SK-N-SH (cell line): ENCODE results near the gene ATP2B2. TPM values are rescaled to one million over a fixed set of nuclear protein-coding genes. Genes with fewer than 3 reads are reported as not detected.

Experiments used
- CTCF ChIA-PET: fragments of 300-600, 350-600 bp; formaldehyde crosslinking; extraction: SDS; loops from one replicate; lab custom pipeline; 2021; lab: Yijun Ruan, JAX
- POLR2A ChIA-PET: fragments of 350-600 bp; sonication (Branson Sonifier 250); formaldehyde crosslinking; extraction: SDS; loops from one replicate; lab custom pipeline; 2020; ENCODE audit warnings: antibody characterized with exemption, inconsistent platforms; lab: Yijun Ruan, JAX
- DNase-seq: peaks from one replicate; pipeline ENCODE4 v3.0.0; 2012
- H2AFZ ChIP-seq: fragments of 200-600 bp; sonication (generic); 2 replicates; pipeline ENCODE4 v1.8.1; 2016; ENCODE audit warnings: antibody characterized with exemption, mild to moderate bottlenecking, low read depth
- H3F3A ChIP-seq: fragments of 200-600 bp; sonication (generic); replicated peaks from 2 replicates; pipeline ENCODE3; 2016; ENCODE audit warnings: antibody characterized with exemption, mild to moderate bottlenecking; ENCODE audit not compliant: insufficient read depth
- H3K27ac ChIP-seq, 2 experiments: fragments of 200-500 bp in 1 of 2; fragments of 200-600 bp in 1 of 2; sonication (Bioruptor generic) in 1 of 2; sonication (generic), shearing (Covaris generic) in 1 of 2; 2 replicates each; pipeline versions ENCODE4 v1.5.1 to v1.6.1; 2014 to 2016; ENCODE audit warnings: low read depth in 2 of 2, inconsistent platforms in 1 of 2, low read length in 1 of 2, mild to moderate bottlenecking in 1 of 2, mixed read lengths in 1 of 2
- H3K27me3 ChIP-seq: fragments of 200-600 bp; sonication (generic), shearing (Covaris generic); 2 replicates; pipeline ENCODE4 v1.6.1; 2016; ENCODE audit warnings: mixed run types; ENCODE audit not compliant: insufficient read depth
- H3K36me3 ChIP-seq, 2 experiments: fragments of 200-500 bp in 1 of 2; fragments of 200-600 bp in 1 of 2; sonication (Bioruptor generic) in 1 of 2; sonication (generic) in 1 of 2; replicated peaks in 1 of 2; 2 replicates each; pipeline versions ENCODE3 to v1.5.1; 2014 to 2016; ENCODE audit warnings: low read length in 1 of 2, mild to moderate bottlenecking in 1 of 2; ENCODE audit not compliant: insufficient read depth in 2 of 2, control insufficient read depth in 1 of 2
- H3K4me1 ChIP-seq, 2 experiments: fragments of 200-500 bp in 1 of 2; fragments of 200-600 bp in 1 of 2; sonication (Bioruptor generic) in 1 of 2; sonication (generic), shearing (Covaris generic) in 1 of 2; 2 replicates each; pipeline versions ENCODE4 v1.5.1 to v1.6.1; 2014 to 2016; ENCODE audit warnings: low read depth in 1 of 2, low read length in 1 of 2, mixed run types in 1 of 2; ENCODE audit not compliant: insufficient read depth in 2 of 2, control insufficient read depth in 1 of 2
- H3K4me2 ChIP-seq: fragments of 200-600 bp; sonication (generic), shearing (Covaris generic); 2 replicates; pipeline ENCODE4 v1.6.1; 2017; ENCODE audit warnings: mixed run types
- H3K4me3 ChIP-seq, 2 experiments: fragments of 200-500 bp in 1 of 2; fragments of 200-600 bp in 1 of 2; sonication (Bioruptor generic) in 1 of 2; sonication (generic), shearing (Covaris generic) in 1 of 2; 2 replicates each; pipeline versions ENCODE4 v1.5.1 to v1.8.1; 2014 to 2016; ENCODE audit warnings: low read depth in 2 of 2, inconsistent platforms in 1 of 2, low read length in 1 of 2, mild to moderate bottlenecking in 1 of 2, mixed read lengths in 1 of 2, moderate library complexity in 1 of 2
- H3K79me2 ChIP-seq: fragments of 200-600 bp; sonication (generic); 2 replicates; pipeline ENCODE4 v1.8.1; 2017; ENCODE audit warnings: mild to moderate bottlenecking; ENCODE audit not compliant: insufficient read depth
- H3K9ac ChIP-seq: fragments of 200-600 bp; sonication (generic); 2 replicates; pipeline ENCODE4 v1.6.1; 2017; ENCODE audit warnings: mixed run types
- H3K9me2 ChIP-seq: fragments of 200-600 bp; sonication (generic); 2 replicates; pipeline ENCODE4 v1.6.1; 2017; ENCODE audit warnings: mixed run types
- H3K9me3 ChIP-seq: fragments of 200-600 bp; sonication (generic); 2 replicates; pipeline ENCODE4 v1.6.1; 2017; ENCODE audit warnings: mixed run types, mild to moderate bottlenecking, moderate library complexity
- H4K20me1 ChIP-seq: fragments of 200-600 bp; sonication (generic); 2 replicates; pipeline ENCODE4 v1.6.1; 2017; ENCODE audit warnings: mild to moderate bottlenecking, mixed run types; ENCODE audit not compliant: insufficient read depth
- EP300 ChIP-seq, 2 experiments: IDR thresholded peaks; 2 replicates each; pipeline versions ENCODE4 v1.4.0 to v1.6.1; 2012; ENCODE audit warnings: borderline replicate concordance in 1 of 2, low read depth in 1 of 2, low read length in 1 of 2
- EZH2phosphoT487 ChIP-seq: fragments of 200-600 bp; sonication (generic); IDR thresholded peaks from 2 replicates; pipeline ENCODE4 v1.6.1; 2017; ENCODE audit warnings: low read depth, mixed run types, mild to moderate bottlenecking, antibody characterized with exemption, moderate library complexity, borderline replicate concordance
- FOSL2 ChIP-seq: IDR thresholded peaks from 2 replicates; pipeline ENCODE4 v1.4.0; 2012; ENCODE audit warnings: low read depth, mild to moderate bottlenecking, moderate library complexity, borderline replicate concordance
- FOXJ3 ChIP-seq: sonication (generic); formaldehyde crosslinking; IDR thresholded peaks from 2 replicates; pipeline ENCODE4 v1.5.1; 2020; ENCODE audit warnings: mild to moderate bottlenecking, missing genetic modification reagents
- FOXM1 ChIP-seq: IDR thresholded peaks from 2 replicates; pipeline ENCODE4 v1.4.0; 2012; ENCODE audit warnings: low read depth, mild to moderate bottlenecking
- GABPA ChIP-seq: IDR thresholded peaks from 2 replicates; pipeline ENCODE4 v1.4.0; 2012; ENCODE audit warnings: low read depth, mild to moderate bottlenecking
- RAD21 ChIP-seq: IDR thresholded peaks from 2 replicates; pipeline ENCODE4 v1.6.1; 2012; ENCODE audit warnings: mild to moderate bottlenecking, low read length
- WGBS: methylation state at CpG from one replicate; pipeline ENCODE4 v1.1.6; 2017; ENCODE audit warnings: low lambda C conversion rate; 5-methylcytosine and 5-hydroxymethylcytosine counted together
- polyA plus RNA-seq, 3 experiments: library from polyadenylated mRNA; depleted of rRNA; stranded (reverse); fragments of >200 nt; gene quantifications; 2 replicates each; pipeline ENCODE4 v1.2.3, GENCODE V29; 2012
- TF ChIP-seq, protein P1 (sequence below): IDR thresholded peaks from 2 replicates; pipeline ENCODE4; 2012
- TF ChIP-seq, protein P2 (sequence below): fragments of 150-350 bp; IDR thresholded peaks from 2 replicates; pipeline ENCODE4 v1.6.1; 2017; ENCODE audit warnings: antibody characterized with exemption, low read length, low read depth, borderline replicate concordance
- TF ChIP-seq, protein P3 (sequence below): fragments of 150-350 bp; IDR thresholded peaks from 2 replicates; pipeline ENCODE4 v1.6.1; 2016; ENCODE audit warnings: mild to moderate bottlenecking, low read depth, low read length

ATP2B2 gene
- polyA plus RNA-seq, 1 of the 3 experiments (the other 2 are of a cell fraction) = 0.15 TPM

DNA sequence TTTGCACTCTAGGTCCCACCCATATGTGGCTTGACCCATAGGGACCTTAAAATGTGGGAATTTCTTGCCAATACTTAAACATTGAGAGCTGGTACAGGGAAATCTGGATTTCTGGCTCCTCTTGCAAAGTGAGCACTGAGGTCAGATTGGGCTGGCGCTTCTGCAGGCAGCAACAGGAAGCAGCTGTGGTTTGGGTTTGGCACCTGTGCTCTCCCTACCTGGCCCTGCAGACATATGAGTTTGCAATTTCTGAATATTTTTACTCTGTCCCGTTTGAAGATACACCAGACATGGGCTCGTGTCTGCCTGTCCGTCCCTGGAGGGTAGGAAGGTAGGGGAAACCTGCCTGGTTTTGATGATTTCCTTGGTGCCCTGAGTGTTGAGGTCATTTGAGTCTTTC, 109.7 kb downstream of the ATP2B2 start (continued):
- TF ChIP-seq, protein P1, sequence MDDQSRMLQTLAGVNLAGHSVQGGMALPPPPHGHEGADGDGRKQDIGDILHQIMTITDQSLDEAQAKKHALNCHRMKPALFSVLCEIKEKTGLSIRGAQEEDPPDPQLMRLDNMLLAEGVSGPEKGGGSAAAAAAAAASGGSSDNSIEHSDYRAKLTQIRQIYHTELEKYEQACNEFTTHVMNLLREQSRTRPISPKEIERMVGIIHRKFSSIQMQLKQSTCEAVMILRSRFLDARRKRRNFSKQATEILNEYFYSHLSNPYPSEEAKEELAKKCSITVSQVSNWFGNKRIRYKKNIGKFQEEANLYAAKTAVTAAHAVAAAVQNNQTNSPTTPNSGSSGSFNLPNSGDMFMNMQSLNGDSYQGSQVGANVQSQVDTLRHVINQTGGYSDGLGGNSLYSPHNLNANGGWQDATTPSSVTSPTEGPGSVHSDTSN = no peak
- no peak for TF ChIP-seq GABPA
- TF ChIP-seq, protein P2, sequence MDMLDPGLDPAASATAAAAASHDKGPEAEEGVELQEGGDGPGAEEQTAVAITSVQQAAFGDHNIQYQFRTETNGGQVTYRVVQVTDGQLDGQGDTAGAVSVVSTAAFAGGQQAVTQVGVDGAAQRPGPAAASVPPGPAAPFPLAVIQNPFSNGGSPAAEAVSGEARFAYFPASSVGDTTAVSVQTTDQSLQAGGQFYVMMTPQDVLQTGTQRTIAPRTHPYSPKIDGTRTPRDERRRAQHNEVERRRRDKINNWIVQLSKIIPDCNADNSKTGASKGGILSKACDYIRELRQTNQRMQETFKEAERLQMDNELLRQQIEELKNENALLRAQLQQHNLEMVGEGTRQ = no peak

DNA sequence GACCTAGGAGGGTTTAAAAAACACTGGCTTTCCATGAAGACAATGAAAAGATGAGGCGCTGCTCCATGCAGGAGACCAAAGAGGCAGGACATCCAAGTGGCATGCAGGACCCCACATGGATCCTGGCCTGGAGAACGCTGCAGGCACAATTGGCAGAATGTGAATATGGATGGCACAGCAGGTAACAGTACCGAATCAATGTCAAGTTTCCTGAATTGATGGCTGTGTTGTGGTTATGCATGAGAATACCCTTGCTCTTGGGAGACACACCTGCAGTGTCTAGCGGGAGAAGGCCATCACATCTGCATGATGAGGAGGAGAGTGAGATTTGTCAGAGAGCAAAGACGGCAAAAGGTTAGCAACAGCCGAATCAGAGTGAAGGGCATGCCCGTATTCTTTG, 110.2 kb downstream of the ATP2B2 start:
- Histone ChIP-seq H3K4me1 (peaks cover 0 to 3% of the 10 kb centered on the region in 2 experiments; a peak in 1 of 4 replicates), H4K20me1 (no peaks in the 10 kb centered on the region), H3K4me2 (no peak overlapping the region), H3K9ac (no peak overlapping the region), H3K79me2 (no peaks in the 10 kb centered on the region), H3K4me3 (no peak overlapping the region), H3K9me3 (no peaks in the 10 kb centered on the region), H3K9me2 (no peaks in the 10 kb centered on the region), H3K36me3 (no peaks in the 10 kb centered on the region), H3K27ac (no peak overlapping the region), H3F3A (no peaks in the 10 kb centered on the region), H3K27me3 (no peaks in the 10 kb centered on the region; the same call in 1 of the 2 replicates), H2AFZ (no peak overlapping the region)
- ChIA-PET CTCF (interaction anchor here (1.9 kb wide), 1 partner anchor 18 kb away, joined by 4 read pairs; no protein-coding TSS in a partner anchor), POLR2A (no interaction called here)
- WGBS = 51% methylated on average over 7 of the region's 7 CpGs
- TF ChIP-seq FOSL2 = no peak
- TF ChIP-seq, protein P3, sequence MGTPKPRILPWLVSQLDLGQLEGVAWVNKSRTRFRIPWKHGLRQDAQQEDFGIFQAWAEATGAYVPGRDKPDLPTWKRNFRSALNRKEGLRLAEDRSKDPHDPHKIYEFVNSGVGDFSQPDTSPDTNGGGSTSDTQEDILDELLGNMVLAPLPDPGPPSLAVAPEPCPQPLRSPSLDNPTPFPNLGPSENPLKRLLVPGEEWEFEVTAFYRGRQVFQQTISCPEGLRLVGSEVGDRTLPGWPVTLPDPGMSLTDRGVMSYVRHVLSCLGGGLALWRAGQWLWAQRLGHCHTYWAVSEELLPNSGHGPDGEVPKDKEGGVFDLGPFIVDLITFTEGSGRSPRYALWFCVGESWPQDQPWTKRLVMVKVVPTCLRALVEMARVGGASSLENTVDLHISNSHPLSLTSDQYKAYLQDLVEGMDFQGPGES = no peak
- TF ChIP-seq, protein P2 = no peak
- no peak for TF ChIP-seq EZH2phosphoT487
- TF ChIP-seq, protein P1 = no peak
- no peak for TF ChIP-seq FOXJ3 (CRISPR knock-in tag)
- no peak for TF ChIP-seq FOXM1
- no peak for TF ChIP-seq RAD21
- TF ChIP-seq EP300 (IDR thresholded peaks at IDR 0.05; ENCODE audit: borderline replicate concordance in 1 of 2, low read depth in 1 of 2, low read length in 1 of 2) = no peak
- no peak for DNase-seq
